Posterior cingulate gyrus (tissue), 11 donors: ENCODE results near the gene IGF1R.

Experiments
- DNase-seq, 10 donors: peaks; one replicate each; pipeline versions ENCODE4 v3.0.0 to v3.0.0-alpha.2; 2020 to 2021; ENCODE audit warnings: mixed read lengths in 3 of 10
- intact Hi-C: fragments of 100-400 bp; cut with DNase I; formaldehyde crosslinking; loops from one replicate; pipeline ENCODE4 v1.15.1; 2023

IGF1R gene

DNA sequence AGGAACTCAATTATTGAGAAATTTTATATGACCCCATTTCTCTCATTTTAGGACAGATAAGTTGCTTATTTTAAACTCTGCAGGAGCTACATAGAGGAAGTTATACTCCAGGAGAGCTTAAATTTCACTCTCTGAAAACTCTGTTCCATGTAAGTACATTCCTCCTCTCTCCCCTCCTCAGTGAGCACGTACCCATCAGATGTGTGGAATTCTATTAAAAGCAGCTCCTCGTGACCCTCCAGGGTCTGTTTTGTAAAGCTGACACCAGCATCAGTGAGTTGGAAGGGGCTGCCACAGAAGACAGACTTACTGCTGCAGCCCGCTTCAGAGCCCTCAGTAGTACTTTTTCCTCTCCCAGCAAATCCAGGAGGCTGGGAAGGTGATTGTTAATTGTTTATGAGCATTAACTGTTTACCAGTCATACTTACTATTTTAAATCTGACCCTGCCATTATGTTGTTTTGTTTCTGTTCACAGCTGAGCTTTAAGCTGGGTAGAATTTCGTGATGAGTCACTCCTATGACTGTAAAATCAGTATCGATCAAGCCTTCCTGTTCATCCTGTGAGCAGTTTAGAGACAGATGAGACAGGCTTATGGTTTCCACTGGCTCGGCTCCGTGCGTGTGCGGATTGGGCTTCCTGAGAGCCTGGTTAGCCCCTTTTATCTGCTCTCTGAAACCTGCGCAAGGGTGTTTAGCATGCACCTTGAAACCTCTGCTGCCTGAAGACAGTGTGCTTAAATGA is 20.4 kb downstream of the IGF1R start:
- intact Hi-C loops: no loop called here
- peak in 1 of 10 donors; percentile 4 for DNase-seq

DNA sequence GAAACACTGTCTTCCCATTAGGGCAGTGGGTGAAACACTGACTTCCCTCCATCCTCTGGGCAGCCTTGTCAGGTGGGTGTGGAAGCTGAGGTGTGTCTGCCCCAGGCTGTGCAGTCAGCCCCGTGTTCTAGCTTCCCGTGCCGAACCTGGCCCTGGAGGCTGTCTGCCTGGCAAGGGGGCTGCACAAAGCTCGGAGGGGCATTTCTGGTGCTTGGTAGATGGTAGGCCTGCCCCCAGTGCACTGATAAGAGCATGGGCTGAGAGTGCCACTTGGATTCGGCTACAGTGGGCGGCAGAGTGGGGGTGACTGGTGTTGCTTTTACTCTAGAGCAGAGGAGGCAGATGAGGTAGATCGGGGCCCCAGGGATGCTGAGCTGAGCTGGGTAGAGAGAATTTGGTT is 21.3 kb downstream of the IGF1R start:
- intact Hi-C loops: no loop called here
- DNase-seq: no peak

DNA sequence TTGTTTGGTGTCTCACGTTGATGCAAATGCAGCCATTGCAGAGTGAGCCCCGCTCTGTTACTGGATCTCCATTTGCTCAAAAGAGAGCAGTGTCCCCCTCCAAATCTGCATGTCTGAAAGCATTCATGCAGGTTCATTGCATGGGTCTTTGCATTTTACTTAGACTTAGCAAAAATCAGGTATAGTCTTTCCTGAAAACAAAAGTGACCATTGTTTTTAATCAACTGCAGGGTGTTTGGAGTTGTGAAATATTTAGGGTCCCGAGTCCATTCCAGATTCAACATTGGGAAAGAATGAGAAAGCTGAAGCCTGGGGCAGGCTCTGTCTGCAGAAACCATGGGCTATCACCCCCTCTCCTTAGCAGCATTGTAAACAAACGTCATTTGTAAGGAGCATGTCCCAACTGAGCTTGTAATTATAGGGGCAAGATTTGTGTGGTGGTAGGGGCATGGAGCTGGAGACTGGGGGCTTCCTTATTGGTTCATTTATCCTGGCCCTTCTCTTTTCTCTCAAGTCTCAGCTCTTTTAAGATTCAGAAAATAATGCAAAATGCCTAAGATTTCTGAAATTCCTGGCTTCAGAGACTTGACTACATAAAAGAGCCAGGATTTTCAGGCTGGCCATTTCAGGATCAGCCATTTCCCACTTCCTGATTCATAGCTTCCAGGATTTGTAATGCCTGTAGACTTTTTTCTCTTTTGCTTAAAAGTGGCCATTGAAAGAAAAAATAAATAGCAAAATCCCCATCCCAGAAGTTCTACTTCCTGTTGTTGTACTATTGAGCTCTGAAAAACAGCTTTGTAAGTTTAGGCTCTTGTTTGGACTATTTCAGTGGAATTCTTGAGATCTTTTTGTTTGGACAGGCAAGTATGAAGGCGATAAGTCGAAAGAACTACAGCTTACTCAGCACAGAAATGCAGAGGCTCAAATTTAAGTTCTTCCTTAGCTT is 23.0 kb downstream of the IGF1R start:
- DNase-seq: no peak
- intact Hi-C loops: no loop called here

DNA sequence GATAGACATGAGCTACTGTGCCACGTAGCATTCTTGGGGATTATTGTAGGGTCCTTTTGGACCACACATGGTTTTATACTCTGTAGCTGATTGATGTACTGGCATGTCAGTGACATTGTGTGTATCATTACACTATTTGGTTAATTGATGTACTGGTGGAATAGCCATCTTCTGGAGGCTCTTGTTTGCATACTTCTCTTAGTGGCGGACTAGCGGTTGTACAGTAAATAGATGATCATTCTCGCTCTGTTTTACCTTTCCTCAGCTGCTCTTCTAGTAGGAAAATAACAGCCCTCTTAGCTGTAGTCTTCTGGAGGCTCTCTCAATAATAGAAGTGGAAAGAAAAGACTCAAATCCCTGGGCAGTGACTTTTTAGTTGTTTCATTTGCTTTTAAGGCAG is 24.8 kb downstream of the IGF1R start:
- intact Hi-C loops: no loop called here

DNA sequence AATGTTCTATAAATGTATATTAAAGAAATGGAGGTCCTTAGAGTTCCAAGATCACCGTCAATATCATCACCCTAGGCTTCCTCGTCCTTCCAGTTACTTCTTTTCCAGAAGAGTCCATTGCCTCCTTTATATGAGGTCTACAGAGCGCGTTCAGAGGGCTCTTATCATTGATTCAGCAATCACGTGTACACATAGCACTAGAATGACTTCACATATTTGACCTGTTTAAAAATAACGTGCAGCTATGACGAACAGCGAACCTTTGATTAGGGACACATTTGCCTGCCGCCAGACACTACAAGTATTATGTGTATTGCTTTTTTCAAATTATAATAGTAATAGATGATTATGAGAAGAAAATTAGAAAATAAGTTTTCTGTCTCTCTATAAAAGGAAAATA is 26.0 kb downstream of the IGF1R start:
- intact Hi-C loops: no loop called here
- no peak for DNase-seq

More for the DNA sequence above, 24.8 kb downstream of the IGF1R start:
- no peak for DNase-seq

DNA sequence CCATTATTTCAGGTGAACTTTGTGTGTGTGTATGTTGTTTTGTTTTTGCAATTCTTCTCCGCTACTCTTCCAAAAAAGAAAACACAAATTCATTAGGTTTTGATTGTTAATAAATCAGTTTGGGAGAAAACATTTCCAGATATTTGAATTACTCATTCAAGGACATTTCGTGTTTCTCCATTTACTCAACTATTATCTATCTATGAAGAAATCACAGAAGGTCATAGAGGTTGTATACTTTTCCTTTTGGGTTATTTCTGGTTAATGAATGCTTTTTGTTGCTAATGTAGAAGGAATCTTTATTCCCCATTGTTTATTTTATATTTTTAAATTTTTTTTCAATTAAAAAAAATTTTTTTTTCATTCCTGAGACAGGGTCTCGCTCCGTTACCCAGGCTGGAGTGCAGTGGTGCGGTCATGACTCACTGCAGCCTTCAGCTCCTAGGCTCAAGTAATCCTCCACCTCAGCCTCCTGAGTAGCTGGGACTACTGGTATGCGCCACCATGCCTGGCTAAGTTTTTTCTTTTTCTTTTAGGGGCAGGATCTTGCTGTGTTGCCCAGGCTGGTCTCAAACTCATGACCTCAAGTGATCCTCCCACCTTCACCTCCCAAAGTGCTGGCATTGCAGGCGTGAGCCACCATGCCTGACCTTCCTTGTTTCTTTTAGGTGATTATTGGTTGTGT is 28.4 kb downstream of the IGF1R start:
- intact Hi-C loops: no loop called here
- no peak for DNase-seq

DNA sequence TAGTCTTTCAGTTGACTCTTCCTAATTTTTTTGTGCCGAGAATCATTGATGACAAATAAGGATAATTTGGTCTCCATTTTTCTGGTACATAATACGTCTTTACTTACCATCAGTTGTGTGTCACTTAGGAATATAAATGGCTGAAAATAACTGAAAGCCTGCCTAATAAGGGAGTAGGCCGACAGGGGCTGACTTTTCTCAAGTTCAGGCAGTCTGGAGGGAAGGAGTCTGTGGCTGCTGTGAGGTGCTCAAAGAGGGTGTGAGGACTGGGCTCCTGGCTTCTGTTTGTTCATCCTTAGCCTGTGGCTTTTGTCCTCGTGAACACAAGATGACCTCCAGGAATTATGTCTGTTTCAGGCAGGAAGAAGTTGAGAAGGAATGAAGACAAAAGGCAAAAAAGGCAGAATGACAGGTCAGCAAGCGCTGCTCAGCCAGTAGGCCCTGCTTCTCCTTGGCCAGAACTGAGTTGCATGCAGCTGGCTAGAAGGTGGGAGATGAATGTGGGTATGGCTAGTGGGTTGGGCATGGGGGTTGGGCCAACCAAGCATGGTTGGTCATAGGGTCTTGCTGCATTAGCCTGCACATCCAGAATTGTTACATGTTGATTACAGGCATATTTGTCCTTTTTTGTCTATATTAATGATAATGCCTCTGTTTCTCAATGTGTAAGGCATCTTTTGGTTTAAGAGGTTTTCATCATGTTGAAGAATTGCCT is 29.2 kb downstream of the IGF1R start:
- DNase-seq: no peak
- intact Hi-C loops: no loop called here

DNA sequence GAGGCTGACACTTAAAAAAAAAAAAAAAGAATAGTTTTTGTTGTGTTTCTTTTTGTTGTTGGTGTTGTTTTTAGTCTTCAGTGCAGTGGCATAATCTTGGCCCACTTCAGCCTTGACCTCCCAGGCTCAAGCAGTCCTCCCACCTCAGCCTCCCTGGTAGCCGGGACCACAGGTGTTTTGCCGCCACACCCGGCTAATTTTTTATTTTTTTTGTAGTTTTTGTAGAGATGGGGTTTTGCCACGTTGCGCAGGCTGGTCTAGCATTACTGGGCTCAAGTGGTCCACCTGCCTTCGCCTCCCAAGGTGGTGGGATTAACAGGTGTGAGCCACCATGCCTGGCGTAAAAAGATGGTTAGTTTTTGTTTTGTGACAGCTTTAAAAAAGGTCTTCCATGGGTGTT is 30.1 kb downstream of the IGF1R start:
- DNase-seq: no peak
- intact Hi-C loops: no loop called here

DNA sequence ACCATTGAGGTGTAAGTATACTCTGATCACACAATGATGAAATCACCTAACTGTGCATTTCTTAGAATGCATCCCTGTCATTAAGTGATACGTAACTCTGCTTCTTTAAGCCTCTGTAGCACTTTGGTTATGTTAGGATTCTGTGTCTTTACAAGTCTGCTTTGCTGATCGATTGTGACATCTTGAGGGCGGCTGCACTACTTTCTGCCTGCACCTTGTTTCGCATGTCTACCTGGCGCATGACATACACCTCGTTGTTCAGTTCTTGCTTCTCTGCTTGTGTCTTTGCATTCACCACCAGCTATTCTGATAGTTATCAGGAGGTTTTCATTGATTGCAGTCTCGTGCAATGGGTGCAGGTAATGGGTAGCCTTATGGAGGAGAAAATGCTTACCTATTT is 32.7 kb downstream of the IGF1R start:
- no peak for DNase-seq
- intact Hi-C loops: no loop called here

DNA sequence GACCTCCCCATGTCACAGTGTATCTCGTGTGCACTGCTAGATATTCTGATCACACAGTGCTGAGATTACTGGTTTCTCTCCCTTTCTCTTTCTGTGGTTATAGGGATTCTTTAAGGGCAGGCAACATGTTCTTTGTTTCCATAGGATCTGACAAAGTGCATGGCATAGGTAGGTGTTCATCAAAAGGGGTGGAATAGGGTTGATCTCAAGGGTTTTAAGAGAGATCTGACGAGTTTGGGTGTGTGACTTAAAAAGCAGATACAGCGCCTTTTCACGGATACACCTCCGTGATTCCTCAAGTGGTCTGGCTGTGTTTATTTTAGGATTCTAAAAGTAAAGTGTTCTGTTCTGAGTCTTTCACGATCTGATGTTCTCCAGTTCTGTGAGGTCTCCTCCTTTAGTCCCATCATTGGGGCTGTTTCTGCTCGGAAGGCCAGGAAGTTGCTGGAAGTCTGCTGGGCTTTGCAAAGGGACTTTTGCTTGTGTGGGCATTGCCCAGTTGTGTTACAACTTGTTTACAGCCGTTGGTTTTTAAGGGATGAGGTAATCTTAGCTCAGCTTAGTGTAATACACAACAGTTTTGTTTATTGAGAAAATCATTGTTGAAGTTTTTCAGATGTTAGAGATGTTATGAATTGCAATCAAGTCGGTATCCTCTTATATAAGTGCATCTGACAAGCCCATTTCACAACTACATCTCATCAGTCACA is 34.8 kb downstream of the IGF1R start:
- intact Hi-C loops: no loop called here
- DNase-seq: no peak

DNA sequence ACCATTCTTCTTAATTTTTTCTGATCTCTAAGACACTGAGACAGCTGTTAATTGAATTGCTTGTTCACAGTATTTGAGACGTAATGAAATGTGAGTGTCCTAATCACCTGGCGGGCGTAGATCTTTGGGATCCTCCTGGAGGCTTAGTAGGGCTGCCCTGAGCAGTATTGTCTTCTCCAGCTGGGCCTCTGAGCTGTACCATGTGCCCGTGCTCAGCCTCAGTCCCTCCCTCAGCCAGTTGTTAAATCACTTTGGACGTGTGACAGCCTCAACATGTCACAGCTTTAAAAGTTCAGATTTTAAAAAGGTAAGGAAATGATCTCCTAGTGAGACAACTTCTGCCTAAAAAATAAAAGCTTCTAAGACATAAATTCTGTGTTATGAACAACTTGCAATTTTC is 35.5 kb downstream of the IGF1R start:
- no peak for DNase-seq
- intact Hi-C loops: no loop called here

DNA sequence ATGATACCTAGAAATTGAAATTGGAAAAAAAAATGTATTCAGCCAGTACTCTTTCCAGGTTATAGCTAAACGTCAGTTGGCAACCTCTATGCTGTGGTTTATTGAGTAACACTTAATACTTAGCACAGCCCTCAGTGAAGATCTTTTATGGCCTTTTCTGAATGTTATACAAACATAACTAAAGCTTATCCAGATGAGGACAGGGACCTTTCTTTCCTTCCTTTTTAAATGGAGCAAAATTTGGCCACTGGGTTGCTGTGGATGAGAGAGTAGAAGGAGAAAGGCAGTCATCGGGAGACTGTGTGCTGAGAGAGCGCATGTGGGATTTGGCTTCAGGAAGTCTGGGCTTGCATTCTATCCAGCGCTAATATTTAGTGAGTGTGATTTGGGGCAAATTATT is 36.1 kb downstream of the IGF1R start:
- DNase-seq: no peak
- intact Hi-C loops: no loop called here

DNA sequence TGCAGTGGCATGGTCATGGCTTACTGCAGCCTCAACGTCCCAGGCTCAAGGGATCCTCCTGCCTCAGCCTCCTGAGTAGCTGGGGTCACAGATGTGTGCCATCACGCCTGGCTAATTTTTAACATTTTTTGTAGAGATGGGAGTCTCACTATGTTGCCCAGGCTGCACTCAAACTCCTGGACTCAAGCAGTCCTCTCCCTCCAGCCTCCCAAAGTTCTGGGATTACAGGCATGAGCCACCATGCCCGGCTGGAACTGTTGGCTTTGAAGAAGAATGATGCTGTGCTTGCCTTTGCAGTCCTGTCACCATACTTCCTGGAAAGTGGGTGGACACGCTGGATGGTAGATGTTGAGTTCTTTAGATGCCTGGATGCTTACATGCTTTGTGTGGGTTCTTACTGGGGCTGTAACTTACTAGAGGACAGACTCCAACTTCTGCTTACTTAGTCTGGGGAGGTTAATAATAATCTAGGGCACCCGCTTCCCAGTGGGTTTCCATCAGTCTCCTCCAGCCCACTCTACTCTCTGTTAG is 36.7 kb downstream of the IGF1R start:
- intact Hi-C loops: no loop called here
- no peak for DNase-seq

DNA sequence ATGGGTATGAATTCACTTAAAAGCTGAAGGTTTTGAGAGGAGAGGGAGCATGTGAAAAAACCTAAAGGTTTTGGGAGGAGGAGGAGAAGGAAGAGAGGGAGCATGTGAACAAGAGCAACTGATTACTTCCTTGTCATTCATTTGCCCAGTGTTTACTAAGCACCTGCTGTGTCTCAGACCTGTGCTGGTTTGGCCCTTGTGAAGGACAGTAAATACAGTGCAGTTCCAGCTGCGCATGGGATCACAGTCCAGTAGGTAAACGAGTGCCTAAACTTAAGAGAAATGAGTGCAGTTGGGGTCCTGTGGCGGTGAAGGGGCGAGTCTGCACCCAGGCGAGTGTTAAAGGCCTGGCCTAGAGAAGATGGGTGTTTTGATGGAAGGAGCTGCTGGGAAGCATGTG is 38.6 kb downstream of the IGF1R start:
- intact Hi-C loops: no loop called here
- DNase-seq: no peak

DNA sequence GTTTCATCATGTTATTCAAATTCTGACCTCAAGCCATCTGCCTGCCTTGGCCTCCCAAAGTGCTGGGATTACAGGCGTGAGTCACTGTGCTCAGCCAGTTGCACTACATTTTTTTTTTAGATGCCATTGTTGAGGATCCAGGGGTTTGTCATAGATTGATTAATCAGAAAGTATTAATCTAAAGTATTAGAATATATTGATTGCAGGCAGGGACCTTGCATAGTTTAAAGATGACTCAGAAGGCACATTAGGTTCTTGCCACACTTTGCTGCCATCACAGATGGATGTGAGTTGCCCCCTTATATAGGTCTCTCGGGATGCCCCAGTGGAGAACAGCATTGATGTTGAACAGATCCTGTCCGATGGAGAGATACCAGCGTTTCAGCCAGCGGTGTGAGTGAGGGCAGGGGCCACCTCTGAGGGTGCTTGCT is 41.1 kb downstream of the IGF1R start:
- intact Hi-C loops: no loop called here

DNA sequence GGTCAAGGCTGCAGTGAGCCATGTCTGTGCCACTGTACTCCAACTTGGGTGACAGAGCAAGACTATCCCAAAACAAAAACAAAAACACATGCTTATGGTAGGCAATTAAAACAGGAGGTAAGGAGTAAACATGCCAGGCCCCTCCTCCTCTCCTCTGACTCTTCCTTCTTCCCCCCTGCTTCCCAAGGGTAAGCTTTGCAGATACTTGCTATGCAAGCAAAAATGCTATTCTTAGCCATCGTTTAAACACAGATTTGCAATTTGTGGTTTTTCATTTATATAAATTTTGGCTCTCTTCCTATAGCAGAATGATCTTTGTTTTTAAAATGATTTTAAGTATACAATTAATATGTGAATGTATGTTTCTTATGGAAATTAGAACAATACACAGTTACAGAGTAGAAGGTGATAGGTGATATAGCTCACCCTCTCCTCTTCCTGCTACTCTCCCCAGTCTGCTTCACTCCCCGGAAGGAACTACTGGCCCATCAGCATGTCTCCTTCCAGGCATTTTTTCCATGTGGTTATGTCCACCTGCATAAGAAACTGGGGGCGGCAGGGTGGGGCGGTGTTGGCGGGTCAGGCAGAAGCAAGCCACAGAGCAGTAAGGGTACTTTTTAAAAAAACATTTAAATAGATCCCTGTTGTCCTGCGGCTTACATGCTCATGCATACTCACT is 42.1 kb downstream of the IGF1R start:
- intact Hi-C loops: no loop called here
- no peak for DNase-seq

More for the DNA sequence above, 41.1 kb downstream of the IGF1R start:
- no peak for DNase-seq

DNA sequence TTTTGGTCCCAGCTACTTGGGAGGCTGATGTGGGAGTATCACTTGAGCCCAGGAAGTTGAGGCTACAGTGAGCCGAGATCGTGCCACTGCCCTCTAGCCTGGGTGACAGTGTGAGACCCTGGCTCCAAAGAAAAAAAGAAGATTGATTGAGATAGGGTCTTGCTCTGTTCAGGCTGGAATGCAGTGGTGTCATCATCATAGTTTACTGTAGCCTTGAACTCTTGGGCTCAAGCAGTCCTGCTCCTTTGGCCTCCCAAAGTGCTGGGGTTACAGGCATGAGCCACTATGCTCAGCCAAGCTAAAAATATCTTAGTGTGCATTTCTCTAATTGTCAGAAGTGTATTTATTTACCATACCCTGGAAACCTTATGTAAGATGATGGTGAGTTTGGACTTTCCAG is 43.9 kb downstream of the IGF1R start:
- no peak for DNase-seq
- intact Hi-C loops: no loop called here

DNA sequence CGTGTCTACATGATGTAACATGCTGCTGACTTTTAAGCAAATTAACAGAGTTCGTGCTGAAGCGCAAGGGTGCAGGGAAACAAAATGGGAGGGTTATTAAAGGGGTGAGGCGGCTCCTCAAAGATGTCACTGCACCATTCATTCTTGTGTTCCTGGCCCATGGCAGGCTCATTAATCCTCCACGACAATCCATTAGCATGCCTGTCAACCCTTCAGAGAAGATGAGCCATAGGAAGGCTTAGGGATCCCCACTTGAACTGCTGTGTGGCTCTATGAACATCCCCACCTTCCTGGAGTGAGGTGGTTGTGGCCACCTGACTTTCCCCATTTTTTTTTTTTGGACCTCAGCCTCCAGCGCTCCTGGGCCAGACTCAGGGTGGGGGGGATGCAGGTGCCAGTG is 45.8 kb downstream of the IGF1R start:
- intact Hi-C loops: no loop called here
- DNase-seq: no peak

DNA sequence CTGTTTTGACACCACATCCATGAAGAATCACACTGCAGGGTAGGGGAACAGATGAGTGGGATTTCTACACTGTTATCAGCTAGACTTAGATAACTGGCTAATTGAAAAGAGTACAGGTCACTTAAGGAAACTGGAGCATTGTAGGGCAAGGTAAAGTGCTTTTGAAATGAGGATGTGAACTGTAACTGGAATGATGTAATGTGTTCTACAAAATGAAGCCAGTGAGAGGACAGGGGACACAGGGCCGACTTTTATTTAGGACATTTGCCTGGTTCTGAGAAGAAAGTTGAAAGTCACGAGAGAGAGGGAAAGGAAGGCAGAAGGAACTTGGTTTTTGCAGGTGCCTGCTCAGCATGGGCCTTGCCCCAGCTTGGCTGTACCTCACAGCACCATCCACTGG is 50.5 kb downstream of the IGF1R start:
- no peak for DNase-seq
- intact Hi-C loops: no loop called here
